Uterus (tissue), 2 donors: ENCODE data around the gene KIF1A.

ENCODE experiments used
- POLR2A ChIP-seq, 2 donors: fragments of 450-650 bp; IDR thresholded peaks; one replicate each; pipeline ENCODE4 v1.6.1; 2016; ENCODE audit warnings: antibody characterized with exemption in 2 of 2, mild to moderate bottlenecking in 1 of 2, moderate library complexity in 1 of 2
- TF ChIP-seq, protein P1 (sequence below), 4 experiments: fragments of 200-600 bp in 2 of 4; fragments of 450-650 bp in 2 of 4; sonication (generic) in 2 of 4; IDR thresholded peaks; one replicate each; pipeline ENCODE4 v1.5.1; 2016 to 2019; ENCODE audit warnings: antibody characterized with exemption in 4 of 4, mild to moderate bottlenecking in 2 of 4, moderate library complexity in 1 of 4

DNA sequence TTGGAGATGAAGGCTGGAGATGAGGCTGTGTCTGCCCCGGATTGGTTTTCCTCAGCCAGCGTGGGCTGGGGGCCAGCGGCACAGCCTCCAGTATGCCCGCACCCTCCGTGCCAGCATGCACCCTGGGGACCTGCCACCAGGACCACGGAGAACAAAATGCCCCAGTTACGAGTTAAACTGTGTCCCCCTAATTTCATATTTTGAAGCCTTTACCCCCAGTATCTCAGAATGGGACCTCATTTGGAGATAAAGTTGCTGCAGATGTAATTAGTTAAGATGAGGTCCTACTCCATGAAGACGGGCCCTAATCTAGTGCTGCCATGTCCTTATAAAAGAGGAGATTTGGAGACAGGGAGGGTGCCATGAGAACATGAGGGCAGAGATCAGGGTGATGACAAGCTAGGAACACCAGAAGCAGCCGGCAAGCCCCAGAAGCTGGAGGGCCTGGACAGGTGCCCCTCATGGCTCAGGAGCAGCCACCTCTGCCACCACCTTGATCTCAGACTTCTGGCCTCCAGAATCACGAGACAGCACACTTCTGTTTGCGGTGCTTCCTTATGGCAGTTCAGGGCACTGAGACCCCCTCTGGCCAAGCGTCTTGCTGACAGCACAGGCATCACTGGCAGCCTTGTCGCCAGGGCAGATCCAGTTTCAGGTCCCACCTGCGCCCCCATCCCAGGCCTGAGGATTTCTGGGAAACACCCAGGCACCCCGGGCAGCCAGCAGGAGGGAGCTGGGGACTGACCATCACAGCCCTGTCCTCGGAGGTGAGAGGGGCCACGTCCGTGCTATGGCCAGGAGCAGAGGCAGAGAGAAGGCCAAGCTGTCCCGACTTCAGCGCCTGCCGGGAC lies 29.4 kb downstream of the KIF1A start:
- TF ChIP-seq, protein P1, sequence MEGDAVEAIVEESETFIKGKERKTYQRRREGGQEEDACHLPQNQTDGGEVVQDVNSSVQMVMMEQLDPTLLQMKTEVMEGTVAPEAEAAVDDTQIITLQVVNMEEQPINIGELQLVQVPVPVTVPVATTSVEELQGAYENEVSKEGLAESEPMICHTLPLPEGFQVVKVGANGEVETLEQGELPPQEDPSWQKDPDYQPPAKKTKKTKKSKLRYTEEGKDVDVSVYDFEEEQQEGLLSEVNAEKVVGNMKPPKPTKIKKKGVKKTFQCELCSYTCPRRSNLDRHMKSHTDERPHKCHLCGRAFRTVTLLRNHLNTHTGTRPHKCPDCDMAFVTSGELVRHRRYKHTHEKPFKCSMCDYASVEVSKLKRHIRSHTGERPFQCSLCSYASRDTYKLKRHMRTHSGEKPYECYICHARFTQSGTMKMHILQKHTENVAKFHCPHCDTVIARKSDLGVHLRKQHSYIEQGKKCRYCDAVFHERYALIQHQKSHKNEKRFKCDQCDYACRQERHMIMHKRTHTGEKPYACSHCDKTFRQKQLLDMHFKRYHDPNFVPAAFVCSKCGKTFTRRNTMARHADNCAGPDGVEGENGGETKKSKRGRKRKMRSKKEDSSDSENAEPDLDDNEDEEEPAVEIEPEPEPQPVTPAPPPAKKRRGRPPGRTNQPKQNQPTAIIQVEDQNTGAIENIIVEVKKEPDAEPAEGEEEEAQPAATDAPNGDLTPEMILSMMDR (IDR thresholded peaks at IDR 0.05): no peak
- no peak for TF ChIP-seq POLR2A (IDR thresholded peaks at IDR 0.05)
